ENCODE results near the gene LHFPL3.
"Not testable (repeated sequence)": the region's sequence is repeated elsewhere in the genome, so short reads cannot be mapped to it uniquely, and the experiment has no call there.

The LHFPL3 gene

GRCh38 chr7:104906556-104906955 lies 578.2 kb downstream of the LHFPL3 start:
- DNase-seq = no peak

DNA sequence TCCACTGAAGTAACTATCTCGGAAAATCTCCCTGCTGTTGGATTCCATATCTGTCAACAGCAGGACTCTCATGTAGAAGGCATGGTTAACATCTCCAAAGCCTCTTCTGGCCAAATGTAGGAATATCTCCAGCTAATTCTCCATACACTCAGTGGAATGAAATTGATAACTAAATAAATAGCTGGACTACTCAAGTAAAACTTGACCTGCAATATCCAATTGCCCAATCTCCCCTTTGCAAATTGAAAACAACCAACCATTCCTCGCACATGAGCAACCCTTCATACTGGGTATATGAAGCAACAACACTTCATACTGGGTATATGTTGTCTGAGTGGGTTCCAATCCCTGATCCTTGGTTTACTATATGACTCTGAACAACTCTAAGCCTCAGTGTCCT lies 580.2 kb downstream of the LHFPL3 start:
- DNase-seq = no peak

DNA sequence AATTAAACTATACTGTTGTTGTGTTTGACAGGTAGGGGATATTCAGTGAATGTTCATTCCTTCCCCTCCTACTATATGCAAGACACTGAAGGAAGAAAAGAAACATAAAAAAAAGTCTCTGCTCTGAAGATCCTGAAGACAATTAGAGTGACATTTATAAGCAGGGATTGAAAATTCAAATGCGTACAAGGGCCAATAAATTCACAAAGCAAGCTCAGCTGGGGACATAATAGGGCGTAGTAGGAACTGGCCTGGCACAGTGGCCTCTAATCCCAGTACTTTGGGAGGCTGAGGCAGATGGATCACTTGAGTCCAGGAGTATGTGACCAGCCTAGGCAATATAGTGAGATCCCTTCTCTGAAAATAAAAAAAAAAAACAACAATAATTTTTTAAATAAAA lies 580.7 kb downstream of the LHFPL3 start:
- no peak for DNase-seq

GRCh38 chr7:104914421-104914820 lies 586.0 kb downstream of the LHFPL3 start:
- DNase-seq = no peak

DNA sequence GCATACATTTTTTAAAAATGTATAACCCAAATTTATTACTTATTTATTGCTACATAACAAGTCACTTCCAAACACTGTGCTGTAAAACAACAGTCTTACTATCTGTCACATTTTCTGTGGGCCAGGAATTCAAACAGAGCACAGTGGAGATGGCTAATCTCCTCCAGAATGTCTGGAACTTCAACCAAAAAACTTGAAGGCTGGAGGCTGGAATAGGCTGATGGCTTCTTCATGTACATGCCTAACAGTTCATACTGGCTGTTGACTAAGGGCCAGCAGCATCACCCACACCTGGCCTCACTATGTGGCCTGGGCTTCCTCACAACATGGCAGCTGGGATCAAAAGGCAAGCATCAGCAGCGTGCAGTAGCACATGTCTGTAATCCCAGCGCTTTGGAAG lies 593.2 kb downstream of the LHFPL3 start:
- DNase-seq = no peak

GRCh38 chr7:104922182-104923009 lies 594.0 kb downstream of the LHFPL3 start:
- no peak for DNase-seq

DNA sequence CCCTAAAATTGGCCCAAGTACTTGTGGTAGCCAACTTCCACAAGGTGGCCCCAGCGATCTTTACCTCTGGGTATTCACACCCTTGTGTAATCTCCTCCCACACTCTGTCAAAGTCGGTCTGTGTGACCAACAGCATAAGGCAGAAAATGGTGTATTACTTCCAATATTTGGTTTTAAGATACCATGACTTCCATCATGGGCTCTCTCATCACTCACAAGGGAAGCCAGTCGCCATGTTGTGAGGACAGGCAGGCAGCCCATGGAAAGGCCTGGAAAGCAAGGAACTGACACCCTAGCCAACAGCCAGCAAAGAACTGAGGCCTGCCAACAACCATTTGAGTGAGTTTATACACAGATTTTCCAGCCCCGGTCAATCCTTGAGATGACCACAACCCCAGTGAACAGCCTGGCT lies 594.6 kb downstream of the LHFPL3 start:
- DNase-seq = peak; percentile 82

- not testable (repeated sequence) for DNase-seq
These were observed 597.8 kb downstream of the LHFPL3 start for GRCh38 chr7:104926189-104926588.

DNA sequence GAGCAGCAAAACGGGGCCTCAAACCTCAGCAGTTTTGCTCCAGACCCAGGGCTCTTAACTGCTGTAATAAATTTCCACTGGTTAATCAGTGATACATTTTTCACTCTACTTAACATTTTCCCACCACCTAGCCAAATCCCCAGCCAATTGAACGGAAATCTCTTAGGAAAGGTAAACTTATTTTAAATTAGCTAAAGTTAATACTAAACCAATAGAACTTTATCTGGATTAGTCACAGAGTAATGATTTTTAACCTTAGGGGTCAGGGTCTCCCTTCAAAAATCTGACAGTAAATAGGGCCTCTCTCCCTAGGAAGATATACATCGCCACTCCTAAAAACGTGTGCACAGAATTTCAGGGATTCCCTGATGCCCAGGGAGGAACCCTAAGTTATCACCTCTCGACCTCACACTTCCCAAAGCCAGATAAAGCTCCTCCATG lies 598.2 kb downstream of the LHFPL3 start:
- no peak for DNase-seq

DNA sequence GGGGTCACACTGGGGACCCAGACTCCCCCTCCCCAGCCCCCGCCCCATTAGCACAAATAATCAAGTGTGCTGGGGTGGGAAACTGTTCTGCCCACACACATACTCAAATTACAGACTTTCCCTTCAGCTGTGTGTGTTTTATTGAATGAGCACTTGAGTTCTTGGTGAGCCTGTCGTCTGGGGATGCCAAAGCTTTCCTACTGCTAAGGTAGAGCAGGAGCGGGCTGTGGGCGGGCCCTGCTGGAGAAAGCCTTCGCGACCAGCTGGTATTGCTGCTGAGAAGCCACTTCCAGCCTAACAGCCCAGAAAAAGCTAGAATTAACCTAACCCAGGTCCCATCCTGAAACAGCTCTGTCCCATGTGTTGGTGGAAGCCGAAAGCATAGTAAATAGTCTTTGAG lies 598.7 kb downstream of the LHFPL3 start:
- no peak for DNase-seq

- DNase-seq = no peak
These were observed 600.5 kb downstream of the LHFPL3 start for GRCh38 chr7:104928721-104929400.

GRCh38 chr7:104929921-104930320 lies 601.5 kb downstream of the LHFPL3 start:
- DNase-seq = no peak

DNA sequence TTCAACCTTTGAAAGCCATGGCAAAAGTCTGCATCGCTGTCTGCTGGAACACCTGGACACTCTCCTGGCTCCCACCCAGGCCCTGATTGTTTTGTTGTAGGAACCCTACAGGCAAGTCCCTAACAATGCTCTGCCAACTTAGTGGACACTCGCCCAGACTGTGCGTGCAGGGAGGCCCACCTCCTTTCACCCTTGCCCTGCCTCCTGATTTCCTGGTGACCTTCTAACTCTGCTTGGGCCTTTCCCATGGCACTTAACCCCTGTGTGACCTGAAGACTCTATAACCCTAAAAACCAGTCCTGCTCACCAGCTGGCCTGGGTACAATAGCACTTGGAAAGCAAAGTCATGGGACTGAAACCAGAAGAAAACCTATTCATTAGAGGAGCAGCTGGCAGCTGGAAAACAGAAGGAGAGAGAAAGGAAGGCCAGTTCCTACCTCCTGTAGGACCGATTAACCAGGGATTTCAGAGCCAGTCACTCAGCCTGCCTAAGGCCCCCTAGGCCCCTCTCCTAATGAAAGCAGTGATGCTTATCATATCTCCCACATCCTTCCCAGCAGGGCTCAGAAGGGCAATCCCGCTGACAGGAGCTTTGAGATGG lies 602.9 kb downstream of the LHFPL3 start:
- no peak for DNase-seq

GRCh38 chr7:104933022-104933421 lies 604.6 kb downstream of the LHFPL3 start:
- DNase-seq = no peak

DNA sequence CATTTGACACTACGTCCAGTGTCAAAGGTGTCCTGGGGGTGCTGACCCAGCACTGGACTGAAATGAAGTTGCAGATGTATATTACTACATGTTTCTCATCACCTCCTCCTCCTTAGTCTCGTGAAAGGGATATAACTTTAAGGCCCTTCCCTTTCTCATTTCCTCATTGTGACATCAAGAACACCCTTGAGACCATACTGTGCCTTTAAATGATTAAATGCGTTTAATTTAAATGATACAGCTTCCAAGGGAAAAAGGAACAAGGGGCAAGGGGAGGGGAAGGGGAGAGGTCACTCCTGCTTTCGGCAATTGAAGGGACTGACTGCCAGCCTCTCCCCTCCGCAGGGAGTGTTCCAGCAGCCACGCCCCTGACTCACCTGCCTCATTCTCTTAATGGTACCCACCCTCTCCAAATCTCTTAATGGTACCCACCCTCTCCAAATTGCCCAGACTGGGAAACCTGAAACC lies 605.2 kb downstream of the LHFPL3 start:
- no peak for DNase-seq

DNA sequence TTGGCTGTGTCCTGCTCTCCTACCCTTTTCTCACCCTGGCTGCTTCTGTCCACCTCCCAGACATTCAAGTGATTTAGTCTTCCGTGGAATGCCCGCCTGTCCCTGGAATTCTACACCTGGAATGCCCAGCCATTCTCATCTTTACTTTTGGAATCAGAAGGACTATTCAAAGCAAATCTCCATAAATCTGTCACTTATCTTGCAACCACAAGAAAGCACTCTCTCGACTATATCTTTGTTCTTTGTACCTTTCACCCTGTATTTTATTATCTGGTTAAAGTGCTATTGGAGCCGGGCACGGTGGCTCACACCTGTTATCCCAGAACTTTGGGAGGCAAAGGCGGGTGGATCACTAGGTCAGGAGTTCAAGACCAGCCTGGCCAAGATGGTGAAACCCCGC lies 606.3 kb downstream of the LHFPL3 start:
- DNase-seq = no peak

DNA sequence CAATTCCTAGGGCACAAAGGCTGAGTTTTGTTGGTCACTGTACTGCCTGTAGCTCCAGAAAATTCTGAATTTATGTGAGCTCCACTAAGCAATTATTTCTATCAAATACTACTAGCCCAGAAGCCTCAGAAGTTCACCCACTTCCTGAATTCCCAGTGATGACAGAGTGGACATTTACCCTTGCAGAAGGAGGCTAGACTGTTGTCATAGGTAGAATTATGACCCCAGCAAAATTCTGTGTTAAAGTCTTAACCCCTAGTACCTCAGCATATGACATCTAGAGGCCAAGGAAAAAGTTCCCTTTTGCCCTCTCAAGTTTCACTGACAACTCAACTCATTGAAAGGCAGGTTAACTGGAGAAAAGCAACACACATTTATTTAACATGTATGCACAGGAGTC lies 606.9 kb downstream of the LHFPL3 start:
- DNase-seq = no peak

DNA sequence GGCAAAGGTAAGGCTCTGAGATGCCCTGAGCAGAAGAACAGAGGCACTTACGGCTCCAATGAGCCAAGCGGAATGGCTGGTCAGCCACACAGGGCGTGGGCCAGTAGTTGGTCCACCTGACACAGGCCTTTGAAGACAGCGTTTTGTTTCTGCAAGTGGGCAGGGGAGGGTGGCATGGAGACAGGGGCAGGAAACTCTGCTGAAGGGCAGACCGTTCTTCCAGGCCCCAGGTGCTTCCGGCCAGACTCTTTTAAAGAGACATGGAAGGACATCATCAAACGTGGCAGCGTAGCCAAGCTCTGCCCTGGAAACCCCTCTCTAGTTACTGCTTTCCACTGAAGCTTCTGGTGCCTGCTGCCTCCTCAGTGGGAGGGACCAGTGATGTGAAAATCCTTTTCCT lies 608.1 kb downstream of the LHFPL3 start:
- DNase-seq = no peak

DNA sequence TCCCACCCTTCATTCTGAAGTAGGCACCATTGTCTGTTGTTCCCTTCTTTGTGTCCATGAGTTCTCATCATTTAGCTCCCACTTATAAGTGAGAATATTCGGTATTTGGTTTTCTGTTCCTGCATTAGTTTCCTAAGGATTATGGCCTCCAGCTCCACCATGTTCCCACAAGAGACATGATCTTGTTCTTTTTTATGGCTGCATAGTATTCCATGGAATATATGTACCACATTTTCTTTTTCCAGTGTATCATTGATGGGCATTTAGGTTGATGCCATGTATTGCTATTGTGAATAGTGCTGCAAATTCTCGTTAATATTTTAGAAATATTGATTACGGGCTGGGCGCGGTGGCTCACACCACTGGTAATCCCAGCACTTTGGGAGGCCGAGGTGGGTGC lies 609.1 kb downstream of the LHFPL3 start:
- not testable (repeated sequence) for DNase-seq

DNA sequence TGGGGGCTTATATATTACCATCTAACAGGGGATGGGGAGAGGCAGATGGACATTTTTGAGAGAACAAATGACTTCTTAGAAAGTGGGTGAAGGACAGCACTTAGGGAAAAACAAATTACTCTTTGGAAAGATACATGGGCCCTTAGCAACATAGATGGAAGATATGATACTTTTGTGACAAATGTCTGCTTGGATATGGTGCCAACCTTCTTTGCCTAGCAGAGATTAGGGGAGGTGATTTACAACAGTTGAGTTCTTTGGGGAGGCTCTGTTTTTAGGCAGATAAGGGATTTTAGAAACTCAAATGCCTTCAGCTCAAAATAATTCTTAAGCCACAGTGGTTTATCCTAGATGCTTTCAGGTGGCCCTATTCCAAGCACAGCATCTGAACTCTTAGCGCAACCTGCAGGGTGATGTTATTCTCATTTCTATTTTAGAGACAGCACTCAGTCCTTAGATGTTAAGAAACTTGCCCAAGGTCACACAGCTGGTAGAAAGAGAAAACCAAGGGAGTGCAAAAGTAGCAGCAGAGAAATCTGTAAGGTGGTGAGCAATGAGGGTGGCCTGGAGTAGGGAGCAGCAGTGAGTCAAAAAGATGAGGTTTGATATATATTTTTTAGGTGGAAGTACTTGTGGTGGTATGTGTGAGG lies 610.5 kb downstream of the LHFPL3 start:
- no peak for DNase-seq

DNA sequence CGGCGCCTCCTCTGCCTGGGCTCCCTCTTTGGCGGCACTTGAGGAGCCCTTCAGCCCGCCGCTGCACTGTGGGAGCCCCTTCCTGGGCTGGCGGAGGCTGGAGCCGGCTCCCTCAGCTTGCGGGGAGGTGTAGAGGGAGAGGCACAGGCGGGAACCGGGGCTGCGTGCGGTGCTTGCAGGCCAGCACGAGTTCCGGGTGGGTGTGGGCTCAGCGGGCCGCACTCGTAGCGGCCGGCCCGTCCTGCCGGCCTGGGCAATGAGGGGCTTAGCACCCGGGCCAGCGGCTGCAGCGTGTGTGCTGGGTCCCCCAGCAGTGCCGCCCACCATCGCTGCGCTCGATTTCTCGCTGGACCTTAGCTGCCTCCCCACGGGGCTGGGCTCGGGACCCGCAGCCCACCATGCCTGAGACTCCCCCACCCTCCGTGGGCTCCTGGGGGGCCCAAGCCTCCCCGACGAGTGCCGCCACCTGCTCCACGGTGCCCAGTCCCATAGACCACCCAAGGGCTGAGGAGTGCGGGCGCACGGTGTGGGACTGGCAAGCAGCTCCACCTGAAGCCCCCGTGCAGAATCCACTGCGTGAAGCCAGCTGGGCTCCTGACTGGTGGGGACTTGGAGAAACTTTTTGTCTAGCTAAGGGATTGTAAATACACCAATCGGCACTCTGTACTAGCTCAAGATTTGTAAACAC lies 611.8 kb downstream of the LHFPL3 start:
- no peak for DNase-seq

- DNase-seq = peak; percentile 72 to 86
These were observed 615.3 kb downstream of the LHFPL3 start for GRCh38 chr7:104943502-104944343.

Measured in CD4-positive, alpha-beta T cell treated with Interferon alpha-2 for 1 hour (primary cell).